GM19023 (cell line): Measurements from ENCODE around the gene BLTP3A.

ENCODE experiments used
- ATAC-seq: cut with Tn5 transposase; IDR thresholded peaks from one replicate; pipeline ENCODE4 v1.9.1; 2021; ENCODE audit warnings: mild to moderate bottlenecking, moderate library complexity; ENCODE audit not compliant: unreplicated experiment

Gene BLTP3A

DNA sequence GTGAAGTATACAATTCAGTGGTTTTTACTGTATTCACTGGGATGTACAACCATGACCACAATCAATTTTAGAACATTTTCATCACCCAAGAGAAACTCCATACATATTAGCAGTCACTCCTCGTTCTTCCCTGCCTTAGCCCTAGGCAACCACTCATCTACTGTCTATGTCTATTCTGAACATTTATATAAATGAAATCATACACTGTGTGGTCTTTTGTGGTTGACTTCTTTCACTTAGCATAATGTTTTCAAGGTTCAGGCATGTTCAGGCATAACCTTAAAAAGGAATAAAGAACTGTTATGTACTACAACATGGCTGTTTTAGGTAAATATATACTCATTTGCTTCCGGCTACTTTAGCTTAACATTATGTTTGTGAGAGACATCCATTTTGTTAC is 37.3 kb downstream of the BLTP3A start:
- ATAC-seq, result no peak

DNA sequence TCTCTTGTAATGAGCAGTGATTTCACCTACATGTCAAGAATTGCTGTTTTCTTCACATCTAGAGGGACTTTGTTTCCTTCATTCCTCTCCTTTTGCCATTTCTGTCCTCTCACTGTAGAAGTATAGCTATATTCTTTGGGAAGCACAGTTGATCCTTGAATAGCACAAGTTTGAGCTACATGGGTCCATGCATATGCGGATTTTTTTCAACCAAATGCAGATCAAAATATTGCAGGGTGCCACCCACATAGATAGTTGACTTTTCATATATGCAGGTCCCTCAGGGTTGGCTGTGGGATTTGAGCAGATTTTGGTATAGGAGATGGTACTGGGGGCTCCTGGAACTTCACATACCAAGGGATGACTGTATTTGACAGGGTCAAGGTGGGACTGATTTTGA is 41.1 kb downstream of the BLTP3A start:
- no peak for ATAC-seq

DNA sequence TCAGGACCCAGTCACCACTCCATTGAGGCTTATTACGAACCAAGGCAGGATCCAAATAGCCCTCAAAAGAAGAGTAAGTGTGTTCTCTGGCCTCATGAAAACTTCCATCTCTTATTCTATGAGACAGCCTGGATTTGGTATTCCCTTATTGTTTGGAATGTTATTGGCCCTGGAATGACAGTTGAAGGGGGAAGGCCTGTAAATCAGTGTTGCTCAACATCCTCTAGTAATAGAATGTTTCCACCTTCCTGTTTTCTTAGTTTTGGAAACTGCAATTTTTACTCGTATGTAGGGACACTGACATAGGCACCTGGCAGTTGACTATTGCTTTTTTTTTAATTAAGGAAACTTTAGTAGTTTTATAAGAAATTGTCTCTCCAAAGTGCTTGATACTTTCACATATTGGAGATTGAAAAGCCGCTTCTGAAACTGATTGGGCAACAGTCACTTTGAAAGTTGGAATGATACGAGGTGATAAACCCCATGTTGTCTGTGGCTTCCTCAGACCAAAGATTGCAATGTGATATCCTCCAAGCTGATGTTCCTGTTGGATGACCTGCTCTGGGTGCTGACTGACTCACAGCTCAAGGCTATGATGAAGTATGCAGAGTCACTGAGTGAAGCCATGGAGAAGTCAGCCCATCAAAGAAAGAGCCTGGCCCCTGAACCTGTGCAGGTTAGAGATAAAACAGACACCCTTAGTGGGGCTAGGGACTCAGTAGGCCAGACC is 43.1 kb downstream of the BLTP3A start:
- no peak for ATAC-seq

DNA sequence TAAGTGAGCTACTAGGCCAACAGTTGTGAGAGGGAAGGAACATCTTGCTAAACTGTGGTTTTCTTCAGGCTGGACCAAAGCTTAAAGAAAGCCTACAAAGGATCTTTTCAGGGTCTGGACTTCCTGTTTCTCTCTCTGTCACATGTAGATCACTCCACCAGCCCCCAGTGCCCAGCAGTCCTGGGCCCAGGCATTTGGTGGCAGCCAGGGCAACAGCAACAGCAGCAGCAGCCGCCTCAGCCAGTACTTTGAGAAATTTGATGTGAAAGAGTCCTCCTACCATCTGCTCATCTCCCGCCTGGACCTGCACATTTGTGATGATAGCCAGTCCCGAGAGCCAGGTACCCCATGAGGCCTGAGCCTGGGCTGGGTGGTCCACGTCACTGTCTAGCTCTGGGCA is 44.1 kb downstream of the BLTP3A start:
- ATAC-seq, result no peak

DNA sequence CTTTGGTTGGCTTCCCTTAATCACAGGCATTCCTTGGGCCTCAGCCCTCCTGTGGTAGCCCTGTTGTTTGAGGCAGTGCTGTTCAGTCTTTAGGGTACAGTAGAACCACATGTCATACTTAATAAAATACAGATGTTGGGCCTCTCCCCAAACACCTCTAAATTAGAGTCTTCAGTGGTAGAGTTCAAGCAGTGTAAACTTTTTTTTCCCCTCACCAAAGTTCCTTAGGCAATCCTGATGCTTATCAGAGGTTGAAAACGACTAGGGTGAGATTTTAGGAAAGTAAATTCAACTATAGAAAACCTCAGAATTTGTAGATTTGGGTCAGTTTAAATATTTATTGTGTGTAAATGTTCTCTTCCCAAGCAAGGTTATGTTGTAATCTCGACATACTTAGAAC is 44.6 kb downstream of the BLTP3A start:
- no peak for ATAC-seq

DNA sequence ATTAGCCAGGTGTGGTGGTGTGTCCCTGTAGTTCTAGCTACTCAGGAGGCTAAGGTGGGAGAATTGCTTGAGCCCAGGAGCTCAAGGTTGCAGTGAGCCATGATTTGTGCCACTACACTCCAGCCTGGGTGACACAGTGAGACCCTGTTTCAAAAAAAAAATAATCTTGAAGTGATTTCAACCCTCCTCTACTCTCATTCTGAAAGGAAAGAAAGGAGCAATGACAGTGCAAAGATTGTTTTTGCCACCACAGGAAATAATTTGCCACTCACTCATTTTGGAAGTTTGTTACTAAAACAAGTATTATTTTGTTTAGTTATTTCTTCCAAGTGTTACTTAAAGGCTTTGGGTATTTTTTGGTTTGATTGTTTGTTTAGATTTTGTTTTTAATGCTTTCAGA is 45.6 kb downstream of the BLTP3A start:
- no peak for ATAC-seq

DNA sequence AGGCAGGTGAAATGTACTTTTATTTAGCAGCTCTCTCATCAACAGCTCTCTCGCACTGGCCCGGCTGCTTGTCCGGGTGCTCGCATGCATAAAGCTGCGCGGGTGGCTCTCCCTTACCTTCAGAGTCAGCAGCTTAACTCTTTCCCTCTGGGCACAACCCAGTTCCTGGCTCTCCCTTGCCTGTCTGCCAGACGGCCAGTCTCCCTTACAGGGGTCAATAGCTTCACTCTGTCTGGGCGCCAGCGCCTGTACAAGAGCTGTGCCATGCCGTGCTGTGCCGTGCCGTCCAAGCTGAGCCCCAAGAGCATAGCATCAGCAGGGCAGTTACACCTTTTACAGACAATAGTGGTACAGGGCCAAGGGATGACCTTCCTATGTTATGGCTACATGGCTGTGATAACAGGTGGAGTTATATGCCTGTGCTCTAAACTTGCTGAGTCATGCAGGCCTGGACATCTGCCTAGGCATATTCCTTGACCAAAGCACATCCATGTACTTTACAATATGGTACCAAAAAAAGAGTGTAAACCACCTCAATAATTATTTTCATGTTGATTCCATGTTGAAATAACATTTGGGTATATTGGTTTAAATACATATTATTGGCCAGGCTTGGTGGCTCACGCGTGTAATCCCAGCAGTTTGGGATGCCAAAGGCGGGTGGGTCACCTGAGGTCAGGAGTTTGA is 47.9 kb downstream of the BLTP3A start:
- ATAC-seq, result no peak
